Choroid plexus epithelial cell (primary cell): ENCODE measurements around the gene PLEKHM2.
"Not testable (repeated sequence)": the region's sequence is repeated elsewhere in the genome, so short reads cannot be mapped to it uniquely, and the experiment has no call there.

ENCODE experiments used
- DNase-seq: peaks from one replicate; pipeline ENCODE4 v3.0.0-alpha.2; 2010; ENCODE audit warnings: low read depth
- H3K4me3 ChIP-seq: 2 replicates; pipeline ENCODE4 v1.5.1; 2011; ENCODE audit warnings: low read depth, mild to moderate bottlenecking, control low read depth, low read length, moderate library complexity
- TF ChIP-seq, protein P1 (sequence below): conservative IDR thresholded peaks from 2 replicates; pipeline ENCODE4 v1.5.1; 2011; ENCODE audit warnings: low read depth, mild to moderate bottlenecking, control low read depth, inconsistent platforms, low read length, moderate library complexity

Gene PLEKHM2

DNA sequence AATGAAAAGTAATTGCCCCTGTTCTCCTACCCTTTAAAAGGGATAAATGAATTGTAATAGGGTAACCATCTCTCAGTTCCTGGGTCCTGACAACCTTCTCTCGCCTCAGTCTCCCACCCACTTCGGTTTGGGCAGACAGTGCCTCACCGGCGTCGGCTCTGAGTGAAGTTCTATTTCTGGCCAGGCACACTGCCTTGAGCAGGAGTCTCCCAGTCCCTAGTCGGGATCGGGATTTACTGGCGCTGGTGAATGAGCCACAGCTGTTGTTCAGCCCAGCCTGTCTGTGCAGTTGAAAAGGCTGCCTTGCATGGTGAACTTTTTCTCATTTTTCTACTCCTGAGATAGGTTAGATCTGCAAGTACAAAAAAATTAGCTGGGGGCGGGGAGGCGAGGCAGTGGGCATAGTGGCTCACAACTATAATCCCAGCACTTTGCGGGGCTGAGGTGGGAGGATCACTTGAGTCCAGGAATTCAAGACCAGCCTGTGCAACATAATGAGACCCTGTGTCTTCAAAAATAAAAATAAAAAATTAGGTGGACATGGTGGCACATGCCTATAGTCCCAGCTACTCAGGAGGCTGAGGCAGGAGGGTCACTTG, 7.4 kb downstream of the PLEKHM2 start:
- H3K4me3 ChIP-seq, result no peak overlapping the region
- TF ChIP-seq, protein P1, sequence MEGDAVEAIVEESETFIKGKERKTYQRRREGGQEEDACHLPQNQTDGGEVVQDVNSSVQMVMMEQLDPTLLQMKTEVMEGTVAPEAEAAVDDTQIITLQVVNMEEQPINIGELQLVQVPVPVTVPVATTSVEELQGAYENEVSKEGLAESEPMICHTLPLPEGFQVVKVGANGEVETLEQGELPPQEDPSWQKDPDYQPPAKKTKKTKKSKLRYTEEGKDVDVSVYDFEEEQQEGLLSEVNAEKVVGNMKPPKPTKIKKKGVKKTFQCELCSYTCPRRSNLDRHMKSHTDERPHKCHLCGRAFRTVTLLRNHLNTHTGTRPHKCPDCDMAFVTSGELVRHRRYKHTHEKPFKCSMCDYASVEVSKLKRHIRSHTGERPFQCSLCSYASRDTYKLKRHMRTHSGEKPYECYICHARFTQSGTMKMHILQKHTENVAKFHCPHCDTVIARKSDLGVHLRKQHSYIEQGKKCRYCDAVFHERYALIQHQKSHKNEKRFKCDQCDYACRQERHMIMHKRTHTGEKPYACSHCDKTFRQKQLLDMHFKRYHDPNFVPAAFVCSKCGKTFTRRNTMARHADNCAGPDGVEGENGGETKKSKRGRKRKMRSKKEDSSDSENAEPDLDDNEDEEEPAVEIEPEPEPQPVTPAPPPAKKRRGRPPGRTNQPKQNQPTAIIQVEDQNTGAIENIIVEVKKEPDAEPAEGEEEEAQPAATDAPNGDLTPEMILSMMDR, result no peak

DNA sequence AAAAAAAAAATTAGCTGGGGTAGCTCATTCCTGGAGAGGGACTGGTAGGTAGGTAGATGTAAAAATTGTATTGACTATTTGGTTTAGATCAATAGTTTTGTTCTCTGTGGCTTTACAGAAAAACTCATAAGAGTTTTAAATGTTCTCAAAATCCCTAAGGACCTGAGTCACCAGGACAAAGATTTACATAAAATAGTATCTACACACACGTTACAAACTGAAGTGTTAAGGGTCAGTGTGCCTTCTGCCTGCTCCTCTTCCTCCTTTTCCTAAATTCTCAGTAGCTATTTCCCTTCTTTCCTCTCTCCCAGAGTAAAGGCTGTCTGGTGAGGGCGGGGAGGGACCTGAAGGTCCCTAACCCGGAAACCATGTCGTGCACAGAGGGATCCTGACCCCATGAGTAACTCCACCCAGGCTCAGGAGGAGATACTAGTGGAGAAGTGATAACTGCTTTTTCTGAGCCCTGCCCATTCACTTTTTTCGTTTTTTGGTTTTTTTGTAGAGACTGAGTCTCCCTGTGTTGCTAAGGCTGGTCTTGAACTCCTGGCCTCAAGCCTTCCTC, 8.1 kb downstream of the PLEKHM2 start:
- DNase-seq, result peak; percentile 7
- TF ChIP-seq, protein P1, result no peak
- no peak overlapping the region for H3K4me3 ChIP-seq

More for the DNA sequence above, 7.4 kb downstream of the PLEKHM2 start:
- no peak for DNase-seq

DNA sequence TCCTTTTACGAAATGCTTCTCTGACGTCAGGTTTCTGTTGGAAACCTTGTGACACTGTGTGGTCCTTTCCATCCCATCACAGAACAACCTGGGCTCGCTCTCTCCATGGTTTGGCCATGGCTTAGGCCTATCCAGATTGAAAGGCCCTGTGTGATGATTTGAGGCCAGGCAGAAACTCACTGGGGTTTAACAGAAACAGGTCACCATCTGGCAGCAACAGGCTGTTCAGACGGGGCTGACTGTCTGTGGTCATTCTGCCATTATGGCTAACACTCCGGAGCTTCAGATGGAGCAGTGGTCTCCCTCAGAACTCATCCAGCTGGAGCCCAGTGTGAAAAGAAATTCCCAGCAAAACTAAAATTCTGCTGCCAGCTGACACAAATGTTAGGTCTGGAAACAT, 9.3 kb downstream of the PLEKHM2 start:
- DNase-seq, result no peak
- TF ChIP-seq, protein P1, result no peak
- H3K4me3 ChIP-seq, result no peak overlapping the region

DNA sequence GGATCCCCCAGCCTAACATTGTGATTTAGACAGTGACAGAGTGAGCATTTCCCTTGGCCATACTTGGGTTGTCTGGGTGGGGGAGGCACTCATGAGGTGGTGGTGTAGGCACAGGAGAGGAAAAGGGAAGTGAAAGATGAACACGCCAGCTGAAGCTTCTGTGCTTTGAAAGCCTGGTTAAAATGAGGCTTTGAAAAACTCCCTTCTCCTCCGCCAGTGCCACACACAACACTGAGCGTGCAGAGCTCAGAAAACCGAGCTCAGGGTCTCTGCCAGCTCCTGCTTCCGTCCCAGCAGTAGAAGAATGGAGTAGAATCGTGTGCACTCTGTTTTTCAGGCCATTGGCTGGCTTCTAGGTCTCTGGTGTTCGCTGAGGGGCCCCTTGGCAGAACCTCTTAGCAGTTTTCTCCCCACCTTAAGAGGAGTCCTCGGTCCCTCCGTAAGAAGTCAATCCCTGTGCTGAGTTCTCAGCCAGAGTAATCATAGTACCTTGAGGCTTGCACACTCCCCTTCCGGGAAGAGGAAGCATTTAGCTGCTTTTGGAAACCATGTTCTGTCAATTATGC, 12.9 kb downstream of the PLEKHM2 start:
- DNase-seq, result no peak
- TF ChIP-seq, protein P1, result no peak
- H3K4me3 ChIP-seq, result no peak overlapping the region

DNA sequence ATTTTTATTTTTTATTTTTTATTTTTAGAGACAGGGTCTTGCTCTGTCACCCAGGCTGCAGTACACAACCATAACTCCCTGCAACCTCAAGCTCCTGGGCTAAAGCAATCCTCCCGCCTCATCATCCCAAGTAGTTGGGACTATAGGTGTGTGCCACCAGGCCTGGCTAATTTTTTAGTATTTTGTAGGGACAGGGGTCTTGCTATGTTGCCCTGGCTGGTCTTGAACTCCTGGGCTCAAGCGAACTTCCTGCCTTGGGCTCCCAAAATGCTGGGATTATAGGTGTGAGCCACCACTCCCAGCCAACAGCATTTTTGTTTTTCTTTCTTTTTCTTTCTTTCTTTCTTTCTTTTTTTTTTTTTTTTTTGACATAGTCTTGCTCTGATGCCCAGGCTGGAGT, 14.1 kb downstream of the PLEKHM2 start:
- no peak overlapping the region for H3K4me3 ChIP-seq
- DNase-seq, result no peak
- TF ChIP-seq, protein P1, result no peak

DNA sequence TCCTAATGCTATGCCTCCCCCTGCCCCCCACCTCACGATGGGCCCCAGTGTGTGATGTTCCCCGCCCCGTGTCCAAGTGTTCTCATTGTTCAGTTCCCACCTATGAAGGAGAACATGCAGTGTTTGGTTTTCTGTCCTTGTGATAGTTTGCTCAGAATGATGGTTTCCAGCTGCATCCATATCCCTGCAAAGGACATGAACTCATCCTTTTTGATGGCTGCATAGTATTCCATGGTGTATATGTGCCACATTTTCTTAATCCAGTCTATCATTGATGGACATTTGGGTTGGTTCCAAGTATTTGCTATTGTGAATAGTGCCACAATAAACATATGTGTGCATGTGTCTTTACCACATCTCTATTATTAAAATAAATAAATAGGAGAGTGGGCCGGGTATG, 15.2 kb downstream of the PLEKHM2 start:
- DNase-seq, H3K4me3 ChIP-seq: not testable (repeated sequence)

DNA sequence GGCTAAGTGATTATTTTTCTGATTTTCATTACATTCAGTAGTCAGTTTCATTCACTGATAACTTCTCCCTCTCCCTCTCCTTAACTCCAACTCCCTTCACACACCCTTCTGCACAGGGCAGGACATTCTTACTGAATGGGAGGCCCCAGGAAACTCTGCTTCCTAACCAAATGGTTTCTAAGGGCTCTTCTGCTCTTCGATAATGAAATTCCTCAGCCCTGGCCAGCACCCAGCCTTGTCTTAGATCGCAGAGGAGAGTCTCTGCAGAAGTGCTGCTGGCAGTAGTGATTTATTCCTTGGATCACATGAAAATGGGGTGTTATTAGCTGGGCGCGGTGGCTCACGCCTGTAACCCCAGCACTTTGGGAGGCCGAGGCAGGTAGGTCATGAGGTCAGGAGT, 16.4 kb downstream of the PLEKHM2 start:
- no peak overlapping the region for H3K4me3 ChIP-seq
- DNase-seq, result peak; percentile 67
- TF ChIP-seq, protein P1, result no peak
